AG04450 (cell line): ENCODE measurements around the gene NNT. TPM values are rescaled to one million over a fixed set of nuclear protein-coding genes. Genes with fewer than 3 reads are reported as not detected.

Experiments used
- CTCF ChIA-PET: fragments of 300-600, 350-600 bp; formaldehyde crosslinking; extraction: SDS; loops from one replicate; lab custom pipeline; 2022; ENCODE audit warnings: antibody characterized with exemption, inconsistent platforms; lab: Charles Lee
- POLR2A ChIA-PET: fragments of 350-600 bp; formaldehyde crosslinking; extraction: SDS; loops from one replicate; lab custom pipeline; 2021; ENCODE audit warnings: antibody characterized with exemption, inconsistent platforms; lab: Yijun Ruan, JAX
- DNase-seq: peaks from one replicate; pipeline ENCODE4 v3.0.0-alpha.2; 2011; ENCODE audit warnings: low read depth, low spot score
- H3K27ac ChIP-seq: one replicate; pipeline ENCODE4 v1.5.1; 2012; ENCODE audit warnings: low read depth, low read length, control low read depth
- H3K27me3 ChIP-seq: one replicate; pipeline ENCODE4 v1.6.0; 2012; ENCODE audit warnings: low read length; ENCODE audit not compliant: control insufficient read depth, insufficient read depth
- H3K4me3 ChIP-seq: 2 replicates; pipeline ENCODE4 v1.5.1; 2011; ENCODE audit warnings: mild to moderate bottlenecking, low read depth, low read length, control low read depth
- H3K9me3 ChIP-seq: 2 replicates; pipeline ENCODE4 v1.5.1; 2012; ENCODE audit warnings: low read length; ENCODE audit not compliant: control insufficient read depth, insufficient read depth
- CTCF ChIP-seq: IDR thresholded peaks from 2 replicates; pipeline ENCODE4 v1.5.1; 2011; ENCODE audit warnings: low read depth, low read length, control low read depth, inconsistent platforms
- polyA plus RNA-seq: library from polyadenylated mRNA; depleted of rRNA; stranded (reverse); fragments of >200 nt; gene quantifications from 2 replicates; pipeline ENCODE4 v1.2.3, GENCODE V29; 2011

NNT gene
- polyA plus RNA-seq, 1 experiment: 64.6 TPM

- ChIA-PET CTCF (interaction anchor here (0.8 to 1.0 kb wide), 2 partner anchors 46 to 73 kb away, joined by 3 read pairs; partner anchors contain the start of genes NNT and TMEM267), POLR2A (interaction anchor here (1.3 to 1.8 kb wide), 3 partner anchors 46 to 441 kb away, joined by 3 to 6 read pairs (median 5); partner anchors contain the start of genes NNT and TMEM267)
- peak; percentile 38 for TF ChIP-seq CTCF
- peaks cover 2% of the 10 kb centered on the region; the same call in 1 of the 2 replicates for H3K9me3 ChIP-seq
- DNase-seq: peak; percentile 63
- peak within 1 kb of the TSS; percentile 86 for H3K4me3 ChIP-seq
- no peaks in the 10 kb centered on the region for H3K27me3 ChIP-seq
- peak within 1 kb of the TSS; percentile 87 for H3K27ac ChIP-seq
Observed at GRCh38 chr5:43556857-43557542, 46.0 kb upstream of the NNT start, which contains the start of gene PAIP1. PAIP1 (minus strand) TSS chr5:43557077; CDS start chr5:43556846, 231 bp downstream.

GRCh38 chr5:43560128-43560527, 42.9 kb upstream of the NNT start:
- no peak for DNase-seq
- no peak for TF ChIP-seq CTCF
- peaks cover 2% of the 10 kb centered on the region; the same call in 1 of the 2 replicates for H3K9me3 ChIP-seq
- no peak overlapping the region for H3K27ac ChIP-seq
- ChIA-PET POLR2A (interaction anchor here (0.6 to 1.2 kb wide), 3 partner anchors 42 to 76 kb away, joined by 3 to 13 read pairs (median 6); partner anchors contain the start of gene TMEM267), CTCF (interaction anchor here (0.6 to 1.8 kb wide), 6 partner anchors 12 to 71 kb away, joined by 3 to 13 read pairs (median 4); no protein-coding TSS in a partner anchor)
- H3K27me3 ChIP-seq: no peaks in the 10 kb centered on the region
- no peak overlapping the region for H3K4me3 ChIP-seq

- Histone ChIP-seq H3K27ac (no peak overlapping the region), H3K4me3 (no peak overlapping the region), H3K27me3 (no peaks in the 10 kb centered on the region), H3K9me3 (no peaks in the 10 kb centered on the region; the same call in 1 of the 2 replicates)
- ChIA-PET CTCF (interaction anchor here (1.0 to 1.2 kb wide), 2 partner anchors 14 to 70 kb away, joined by 3 read pairs; no protein-coding TSS in a partner anchor), POLR2A (no interaction called here)
- no peak for TF ChIP-seq CTCF
- DNase-seq: no peak
Observed at GRCh38 chr5:43561356-43561755, 41.6 kb upstream of the NNT start.

GRCh38 chr5:43563321-43563720, 39.7 kb upstream of the NNT start:
- no peaks in the 10 kb centered on the region for H3K27me3 ChIP-seq
- H3K27ac ChIP-seq: no peak overlapping the region
- DNase-seq: no peak
- H3K4me3 ChIP-seq: no peak overlapping the region
- no peak for TF ChIP-seq CTCF
- POLR2A ChIA-PET: interaction anchor here (0.6 kb wide), 1 partner anchor 334 kb away, joined by 5 read pairs; no protein-coding TSS in a partner anchor
- CTCF ChIA-PET: no interaction called here
- H3K9me3 ChIP-seq: no peaks in the 10 kb centered on the region
